ENCODE results near the gene TRRAP.

Gene TRRAP

GRCh38 chr7:98878365-98879197, at the start of gene TRRAP:
TSS of gene TRRAP (plus strand) at chr7:98878532. CDS start at chr7:98881151, 2,619 bp downstream.
- in situ Hi-C loops (cut with MboI; ENCODE audit: low sequenced_read_pairs), result no loop called here

GRCh38 chr7:98830972-98831548, 47.3 kb upstream of the TRRAP start:
- in situ Hi-C loops (cut with MboI; ENCODE audit: low sequenced_read_pairs), result no loop called here

DNA sequence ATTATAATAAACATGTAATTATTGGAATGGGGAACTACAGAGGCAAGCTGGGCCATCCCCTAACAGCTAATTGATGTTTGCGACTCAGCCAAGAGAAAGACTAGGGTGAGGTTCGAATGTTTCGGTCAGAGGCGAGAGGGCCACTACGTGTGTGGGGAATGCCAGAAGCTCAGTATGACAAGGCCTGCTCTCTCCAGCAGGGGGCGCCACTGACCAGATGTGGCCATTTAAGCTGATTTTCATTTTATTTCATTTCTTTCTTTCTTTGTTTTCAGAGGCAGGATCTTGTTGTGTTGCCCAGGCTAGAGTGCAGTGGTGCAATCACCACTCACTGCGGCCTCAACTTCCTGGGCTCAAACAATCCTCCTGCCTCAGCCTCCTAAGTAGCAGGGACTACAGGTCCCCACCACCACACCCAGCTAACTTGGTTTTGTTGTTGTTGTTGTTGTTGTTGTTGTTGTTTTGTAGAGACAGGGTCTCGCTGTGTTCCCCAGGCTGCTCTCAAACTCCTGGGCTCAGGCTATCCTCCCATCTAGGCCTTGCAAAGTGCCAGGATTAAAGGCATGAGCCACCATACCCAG, 46.6 kb upstream of the TRRAP start:
- in situ Hi-C loops (cut with MboI; ENCODE audit: low sequenced_read_pairs), result no loop called here

- in situ Hi-C loops (cut with MboI; ENCODE audit: low sequenced_read_pairs), result no loop called here
These were observed 45.3 kb upstream of the TRRAP start for GRCh38 chr7:98833022-98833421.

- in situ Hi-C loops (cut with MboI; ENCODE audit: low sequenced_read_pairs), result no loop called here
These were observed 43.4 kb upstream of the TRRAP start for GRCh38 chr7:98834949-98835348.

DNA sequence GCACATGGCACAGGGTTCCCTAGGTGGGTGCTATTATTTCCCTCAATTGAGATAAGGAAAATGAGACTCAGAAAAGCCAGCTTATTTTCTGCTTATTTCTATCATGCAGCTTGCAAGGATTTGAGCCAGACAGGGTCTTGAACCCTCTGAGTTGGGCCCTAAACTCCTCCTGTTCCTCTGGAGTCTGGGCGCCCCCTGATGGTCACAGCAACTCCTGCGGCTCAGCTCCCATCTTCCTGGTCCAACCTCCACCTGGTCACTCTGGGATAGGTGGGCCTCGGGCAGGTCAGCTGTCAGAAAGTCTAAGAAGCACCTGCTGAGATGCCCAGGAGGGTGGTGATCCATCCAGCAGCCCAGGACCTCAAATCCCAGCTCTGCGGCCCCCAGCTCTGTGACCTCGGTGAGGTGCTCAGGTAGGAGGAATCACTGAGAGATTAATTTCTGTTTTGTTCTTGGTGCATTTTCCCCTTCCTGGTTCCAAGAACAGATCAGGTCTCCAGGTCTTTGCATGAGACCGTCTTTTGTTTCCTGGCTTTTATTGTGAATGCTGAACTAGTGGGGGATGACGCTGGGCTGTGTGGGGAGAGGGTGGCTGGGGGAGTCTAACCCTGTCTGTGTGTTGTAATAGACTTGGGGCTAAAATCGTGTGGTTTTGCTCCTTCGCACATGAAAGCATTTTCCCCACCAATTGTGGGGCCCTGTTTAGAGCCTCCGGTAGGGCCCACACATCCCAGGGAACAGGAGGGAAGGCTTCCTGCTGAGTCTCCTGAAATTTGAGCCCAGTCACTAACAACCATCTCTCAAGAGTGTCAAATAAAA, 41.3 kb upstream of the TRRAP start:
- in situ Hi-C loops (cut with MboI; ENCODE audit: low sequenced_read_pairs), result no loop called here

DNA sequence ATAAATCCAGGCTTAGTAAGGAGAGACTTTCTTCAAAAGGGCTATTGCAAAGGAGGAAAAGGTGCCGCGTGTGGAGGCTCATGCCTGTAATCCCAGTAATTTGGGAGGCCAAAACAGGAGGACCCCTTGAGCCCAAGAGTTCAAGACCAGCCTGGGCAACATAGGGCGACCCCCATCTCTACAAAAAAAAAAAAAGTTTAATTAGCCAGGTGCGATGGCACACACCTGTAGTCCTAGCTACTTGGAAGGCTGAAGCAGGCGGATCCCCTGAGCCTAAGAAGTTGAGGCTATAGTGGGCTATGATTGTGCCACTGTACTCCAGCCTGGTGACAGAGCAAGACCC, 40.7 kb upstream of the TRRAP start:
- in situ Hi-C loops (cut with MboI; ENCODE audit: low sequenced_read_pairs), result no loop called here

- in situ Hi-C loops (cut with MboI; ENCODE audit: low sequenced_read_pairs), result loop anchor here (10.0 kb wide), 1 partner anchor 405 kb away; no protein-coding TSS in a partner anchor
These were observed 38.2 kb upstream of the TRRAP start for GRCh38 chr7:98840096-98840495.

DNA sequence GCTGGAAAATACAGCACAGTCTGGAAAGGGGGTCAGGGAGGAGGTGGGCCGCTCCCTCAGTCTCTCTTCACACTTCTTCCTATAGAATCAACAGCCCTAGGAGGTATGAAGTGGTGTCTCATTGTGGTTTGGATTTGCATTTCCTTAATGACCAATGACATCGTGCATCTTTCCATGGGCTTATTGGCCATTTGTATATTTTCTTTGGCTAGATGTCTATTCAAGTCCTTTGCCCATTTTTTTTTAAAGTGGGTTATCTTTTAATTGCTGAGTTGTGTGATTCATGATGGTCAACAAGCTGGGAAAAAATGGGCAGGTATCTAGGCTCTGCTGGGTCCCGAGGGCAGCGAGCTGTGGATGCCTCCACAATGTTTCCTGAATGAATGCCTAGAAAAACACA, 37.6 kb upstream of the TRRAP start:
- in situ Hi-C loops (cut with MboI; ENCODE audit: low sequenced_read_pairs), result loop anchor here (10.0 kb wide), 1 partner anchor 406 kb away; no protein-coding TSS in a partner anchor

- in situ Hi-C loops (cut with MboI; ENCODE audit: low sequenced_read_pairs), result loop anchor here (10.0 kb wide), 1 partner anchor 407 kb away; no protein-coding TSS in a partner anchor
These were observed 36.9 kb upstream of the TRRAP start for GRCh38 chr7:98841179-98841997.

GRCh38 chr7:98842552-98842951, 35.8 kb upstream of the TRRAP start:
- in situ Hi-C loops (cut with MboI; ENCODE audit: low sequenced_read_pairs), result loop anchor here (10.0 kb wide), 1 partner anchor 408 kb away; no protein-coding TSS in a partner anchor

DNA sequence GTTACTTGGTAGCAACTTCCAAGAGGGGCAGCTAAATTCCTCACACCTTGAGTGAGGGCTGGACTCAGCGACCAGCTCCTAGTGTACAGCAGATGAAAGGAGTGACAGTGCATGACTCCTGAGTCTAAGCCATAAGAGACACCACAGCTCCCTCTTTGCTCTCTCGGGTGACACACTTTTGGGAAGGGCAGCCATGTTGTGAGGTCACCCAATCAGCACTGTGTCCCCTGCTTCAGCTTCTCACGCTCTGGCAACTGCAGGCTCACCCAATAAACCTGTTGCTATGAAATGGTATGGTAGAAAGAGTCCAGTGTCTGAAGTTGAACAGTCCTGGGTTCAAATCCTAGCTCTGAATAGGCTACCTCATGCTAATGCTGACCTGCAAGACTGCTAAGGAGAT, 29.4 kb upstream of the TRRAP start:
- in situ Hi-C loops (cut with MboI; ENCODE audit: low sequenced_read_pairs), result loop anchor here (10.0 kb wide), 1 partner anchor 414 kb away; no protein-coding TSS in a partner anchor

GRCh38 chr7:98852826-98853225, 25.5 kb upstream of the TRRAP start:
- in situ Hi-C loops (cut with MboI; ENCODE audit: low sequenced_read_pairs), result no loop called here

- in situ Hi-C loops (cut with MboI; ENCODE audit: low sequenced_read_pairs), result no loop called here
These were observed 22.5 kb upstream of the TRRAP start for GRCh38 chr7:98855610-98856422.

DNA sequence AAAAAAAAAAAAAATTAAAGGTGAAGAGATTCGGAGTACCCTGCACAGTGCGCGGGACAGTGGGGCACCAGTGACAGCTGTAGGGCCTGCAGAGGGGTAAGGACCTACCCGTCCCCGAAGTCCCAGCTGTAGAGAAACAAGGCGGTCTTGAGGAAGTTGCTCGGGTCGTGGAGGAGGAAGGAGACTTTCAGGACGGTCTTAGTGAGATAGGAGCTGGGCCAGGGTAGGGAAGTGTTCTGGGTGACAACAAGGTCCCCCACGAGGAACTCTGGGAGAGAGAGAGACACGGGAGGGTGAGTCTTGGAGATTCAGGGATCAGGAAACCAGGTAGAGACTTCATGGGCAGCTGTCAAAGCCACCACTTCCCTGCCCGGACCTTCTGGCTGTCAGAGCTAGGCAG, 18.3 kb upstream of the TRRAP start:
- in situ Hi-C loops (cut with MboI; ENCODE audit: low sequenced_read_pairs), result no loop called here

DNA sequence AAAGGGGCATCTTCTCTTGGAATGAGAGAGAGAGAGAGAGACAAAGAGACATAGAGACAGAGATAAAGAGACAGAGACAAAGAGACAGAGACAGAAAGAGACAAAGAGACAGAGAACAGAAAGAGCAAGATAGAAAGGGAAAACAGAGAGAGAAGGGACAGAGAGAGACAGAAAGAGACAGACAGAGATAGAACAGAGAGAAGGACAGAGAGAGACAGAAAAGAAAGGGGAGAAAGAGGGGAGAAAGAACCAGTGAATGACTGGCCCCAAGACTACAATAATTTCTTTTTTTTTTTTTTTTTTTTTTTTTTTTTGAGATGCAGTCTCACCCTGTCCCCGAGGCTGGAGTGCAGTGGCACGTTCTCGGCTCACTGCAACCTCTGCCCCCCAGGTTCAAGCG, 16.1 kb upstream of the TRRAP start:
- in situ Hi-C loops (cut with MboI; ENCODE audit: low sequenced_read_pairs), result no loop called here

GRCh38 chr7:98862716-98863420, 15.5 kb upstream of the TRRAP start:
- in situ Hi-C loops (cut with MboI; ENCODE audit: low sequenced_read_pairs), result no loop called here

DNA sequence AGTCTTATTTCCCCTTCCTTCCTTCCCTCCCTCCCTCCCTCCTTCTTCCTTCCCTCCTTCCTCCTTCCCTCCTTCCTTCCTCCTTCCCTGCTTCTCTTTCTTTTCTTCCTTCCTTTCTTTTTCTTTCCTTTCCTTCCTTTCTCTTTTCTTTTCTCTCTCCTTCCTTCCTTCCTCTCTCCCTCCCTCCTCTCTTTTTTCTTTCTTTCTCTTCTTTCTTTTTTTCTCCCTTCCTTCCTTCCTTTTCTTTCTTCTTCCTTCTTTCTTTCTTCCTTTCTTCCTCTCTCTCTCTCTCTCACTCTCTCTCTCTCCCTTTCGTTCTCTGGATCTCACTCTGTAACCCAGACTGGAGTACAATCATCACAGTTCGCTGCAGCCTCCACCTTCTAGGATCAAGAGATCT, 14.7 kb upstream of the TRRAP start:
- in situ Hi-C loops (cut with MboI; ENCODE audit: low sequenced_read_pairs), result no loop called here
